NOMO-1 treated with dmso at 0.1 percent for 144 hours (cell line): ENCODE results near the gene BLCAP.

Source experiments
- DNase-seq: peaks from one replicate; lab custom pipeline; 2025; ENCODE audit not compliant: unreplicated experiment; lab: John Stamatoyannopoulos, UW

BLCAP gene

GRCh38 chr20:37530696-37531095 lies 3.0 kb upstream of the BLCAP start:
- no peak for DNase-seq

GRCh38 chr20:37529968-37530600 lies 2.4 kb upstream of the BLCAP start:
- DNase-seq = no peak

GRCh38 chr20:37529214-37529967 lies 1.7 kb upstream of the BLCAP start:
- DNase-seq = no peak

- DNase-seq = no peak
Observed at GRCh38 chr20:37528446-37529213, 954 bp upstream of the BLCAP start.

- DNase-seq = no peak
Observed at GRCh38 chr20:37526839-37527637, 638 bp downstream of the BLCAP start.

- no peak for DNase-seq
Observed at GRCh38 chr20:37526238-37526838, 1.3 kb downstream of the BLCAP start.

GRCh38 chr20:37525810-37526209 lies 1.9 kb downstream of the BLCAP start:
- DNase-seq = no peak

- DNase-seq = no peak
Observed at GRCh38 chr20:37524859-37525708, 2.6 kb downstream of the BLCAP start.

GRCh38 chr20:37523911-37524700 lies 3.6 kb downstream of the BLCAP start:
- no peak for DNase-seq

GRCh38 chr20:37523012-37523391 lies 4.7 kb downstream of the BLCAP start:
- DNase-seq = no peak

- no peak for DNase-seq
Observed at GRCh38 chr20:37522260-37523011, 5.2 kb downstream of the BLCAP start.

- no peak for DNase-seq
Observed at GRCh38 chr20:37521061-37521771, 6.5 kb downstream of the BLCAP start, which contains the start of gene NNAT. Gene NNAT, plus strand, starts transcription at chr20:37521250. Its CDS starts 82 bp downstream, at chr20:37521332.

- no peak for DNase-seq
Observed at GRCh38 chr20:37520419-37520955, 7.2 kb downstream of the BLCAP start.

- DNase-seq = no peak
Observed at GRCh38 chr20:37519508-37520418, 7.9 kb downstream of the BLCAP start.

- DNase-seq = no peak
Observed at GRCh38 chr20:37518606-37519507, 8.8 kb downstream of the BLCAP start.
